Glomerular visceral epithelial cell (primary cell): ENCODE results near the gene OPALIN.
A peak's percentile ranks its signal among the peaks of the same experiment; 100 is the strongest.

Source experiments
- DNase-seq: peaks from one replicate; pipeline ENCODE4 v3.0.0-alpha.2; 2016; ENCODE audit errors: extremely low spot score

OPALIN gene

GRCh38 chr10:96358851-96359540, at the start of gene OPALIN:
Gene OPALIN (minus strand): TSS chr10:96359002. CDS start chr10:96358896, 106 bp downstream.
- no peak for DNase-seq

DNA sequence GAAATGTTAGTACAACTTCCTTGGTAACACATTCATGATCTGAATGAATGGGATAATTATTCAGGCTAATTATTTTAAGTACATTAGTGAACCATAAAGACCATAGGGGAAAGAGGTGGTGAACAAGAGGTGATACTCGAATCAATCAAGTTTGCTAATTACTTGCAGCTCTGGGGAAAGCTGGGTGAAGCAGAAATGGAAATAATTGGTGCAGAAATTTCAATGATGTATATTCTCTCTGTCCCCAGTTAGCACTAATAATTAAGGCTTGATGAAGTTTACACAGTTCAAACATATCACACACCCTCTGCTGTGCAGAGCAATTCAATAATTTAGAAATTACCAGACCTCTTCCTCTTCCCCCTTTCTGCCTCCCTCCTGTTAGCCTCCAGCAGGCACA, 49.4 kb upstream of the OPALIN start:
- DNase-seq: no peak

- DNase-seq: no peak
Measured at GRCh38 chr10:96407560-96408069, 48.8 kb upstream of the OPALIN start.

DNA sequence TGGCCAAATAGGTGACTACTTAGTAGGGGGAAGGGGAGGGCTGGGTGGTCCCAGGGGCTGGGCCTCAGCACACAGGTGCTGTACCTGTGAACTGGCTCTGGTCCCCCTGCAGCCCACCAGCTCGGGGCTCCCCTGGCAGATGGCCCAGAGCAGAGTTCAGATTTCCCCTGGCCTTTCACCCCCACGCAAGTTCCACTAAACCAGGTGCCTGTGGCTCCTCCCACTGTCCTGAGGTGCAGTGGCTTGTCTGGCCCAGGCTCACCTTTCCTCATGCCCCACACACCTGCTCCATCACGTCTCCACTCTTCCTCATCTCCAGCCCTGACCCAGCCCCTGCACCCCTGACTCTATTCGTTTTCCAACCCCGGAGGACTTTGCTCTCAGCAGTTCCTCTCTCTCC, 47.3 kb upstream of the OPALIN start:
- no peak for DNase-seq

DNA sequence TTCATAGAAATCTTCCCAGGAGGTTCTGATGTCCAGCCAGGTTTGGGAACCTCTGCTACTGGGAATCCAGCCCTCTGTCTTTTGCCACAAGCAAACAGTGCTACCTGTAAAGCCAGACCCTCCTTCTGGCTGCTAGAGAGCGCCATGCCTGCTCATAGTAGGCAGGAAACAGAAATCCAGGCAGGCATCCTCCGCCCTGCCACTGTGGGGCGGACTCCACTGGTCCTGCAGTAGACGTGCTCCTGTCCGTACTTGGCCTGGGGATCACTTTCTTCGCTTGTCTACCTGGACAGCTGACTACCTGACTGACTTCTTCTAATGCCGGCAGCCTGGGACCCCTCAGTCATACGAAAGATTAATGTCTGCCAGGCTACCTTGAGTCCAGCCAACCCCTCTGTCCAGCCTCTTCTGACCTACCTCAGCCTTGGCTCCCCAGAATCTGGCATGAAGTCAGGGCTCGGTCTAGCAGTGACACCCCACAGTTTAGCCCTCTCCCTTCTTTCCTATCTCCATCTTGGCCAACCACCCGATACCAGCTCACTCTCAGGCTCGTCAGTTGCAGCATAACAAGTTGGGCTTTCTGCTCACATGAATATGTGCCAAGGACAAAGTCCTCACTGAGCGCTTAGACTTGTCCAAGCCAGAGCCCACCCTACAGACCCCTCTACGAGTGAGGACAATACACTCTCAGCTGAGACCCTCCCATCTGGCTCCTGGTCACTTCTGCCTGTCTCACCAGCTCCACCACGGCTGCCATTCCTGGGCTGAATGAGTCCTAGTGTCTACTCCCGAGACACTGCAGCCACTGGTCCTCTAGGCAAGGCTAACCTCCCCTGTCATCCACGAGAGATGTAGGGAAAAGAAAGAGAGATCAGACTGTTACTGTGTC, 43.9 kb upstream of the OPALIN start:
- no peak for DNase-seq

GRCh38 chr10:96401036-96401435, 42.2 kb upstream of the OPALIN start:
- no peak for DNase-seq

DNA sequence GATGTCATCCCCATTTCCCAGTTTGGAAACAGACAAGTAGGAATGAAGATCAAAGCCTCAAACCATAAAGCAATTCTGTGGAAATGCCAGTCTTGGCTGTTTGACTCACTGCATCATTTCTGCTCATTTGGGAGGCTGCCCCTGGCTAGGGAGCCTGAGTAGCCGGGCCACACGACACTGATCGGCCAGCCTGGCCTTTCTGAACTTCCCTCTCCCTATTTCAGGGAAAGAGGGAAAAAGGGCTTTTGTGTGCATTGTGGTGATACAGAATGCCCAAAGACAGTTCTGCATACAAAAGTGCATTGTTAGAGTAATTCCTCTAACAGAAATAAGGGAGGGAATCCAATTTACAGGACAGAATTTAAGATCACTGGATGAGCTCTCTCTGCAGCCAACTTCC, 41.7 kb upstream of the OPALIN start:
- DNase-seq: no peak

DNA sequence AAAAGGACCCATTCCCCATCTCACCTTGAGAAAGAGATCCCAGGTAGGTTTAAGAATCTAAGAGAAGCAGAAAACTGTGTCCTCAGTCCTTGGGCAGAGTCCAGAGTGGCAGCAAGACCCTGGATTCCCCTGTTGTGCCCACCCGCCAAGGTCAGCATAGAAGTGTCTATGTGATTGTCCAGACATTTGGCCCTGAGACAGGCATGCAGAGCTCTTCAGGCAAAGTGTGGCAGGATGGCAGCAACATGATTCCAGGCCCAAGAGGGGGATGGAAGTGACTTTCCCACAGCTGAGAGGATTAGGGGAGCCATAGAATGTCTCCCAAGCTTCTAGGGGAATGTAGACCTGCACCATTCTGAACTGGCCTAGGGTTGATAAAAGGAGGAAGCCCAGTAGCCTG, 39.1 kb upstream of the OPALIN start:
- DNase-seq: no peak

- DNase-seq: peak; percentile 76
Measured at GRCh38 chr10:96395931-96396877, 37.4 kb upstream of the OPALIN start.

- DNase-seq: no peak
Measured at GRCh38 chr10:96390460-96390864, 31.7 kb upstream of the OPALIN start.

DNA sequence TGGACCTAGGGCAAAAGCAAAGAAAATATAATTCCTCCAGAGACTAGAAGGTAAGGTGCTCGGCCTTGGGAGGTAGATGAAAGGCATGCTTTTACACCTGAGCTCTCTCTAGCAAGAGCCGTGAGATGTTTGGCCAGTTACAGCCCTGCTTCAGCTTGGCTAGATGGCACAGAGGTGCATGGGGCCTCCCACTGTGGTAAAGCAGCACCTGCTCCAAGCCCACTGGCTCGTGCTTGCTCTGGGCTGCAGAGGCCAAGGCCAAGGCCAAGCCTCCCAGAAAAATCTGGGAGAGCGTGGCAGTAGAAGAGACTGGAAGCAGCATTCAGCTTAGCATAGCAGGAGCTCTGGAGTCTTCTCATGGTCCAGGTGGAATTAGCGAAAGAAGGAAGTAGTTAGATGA, 31.0 kb upstream of the OPALIN start:
- DNase-seq: no peak

GRCh38 chr10:96387601-96388000, 28.8 kb upstream of the OPALIN start:
- no peak for DNase-seq

- peak; percentile 15 for DNase-seq
Measured at GRCh38 chr10:96387161-96387560, 28.4 kb upstream of the OPALIN start.

DNA sequence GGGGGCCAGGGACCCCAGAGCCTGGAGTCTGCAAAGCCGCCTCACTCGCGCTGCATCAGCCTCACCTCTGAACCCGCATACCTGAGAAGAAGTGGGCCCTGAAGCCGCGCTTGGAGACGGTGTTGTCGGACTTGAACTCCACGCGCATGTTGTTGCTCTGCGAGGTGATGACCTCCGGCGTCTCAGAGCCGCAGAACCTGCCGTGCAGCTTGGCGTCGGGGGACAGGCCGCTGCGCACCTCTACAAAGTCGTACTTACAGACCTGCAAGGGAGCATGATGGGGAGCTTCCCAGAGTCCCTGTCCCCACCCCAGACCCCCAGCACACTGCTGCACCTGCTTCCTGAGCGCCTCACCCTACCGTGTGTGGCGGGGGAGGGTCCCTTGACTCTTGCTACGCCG, 25.7 kb upstream of the OPALIN start:
- no peak for DNase-seq

GRCh38 chr10:96380821-96381220, 22.0 kb upstream of the OPALIN start:
- DNase-seq: no peak

DNA sequence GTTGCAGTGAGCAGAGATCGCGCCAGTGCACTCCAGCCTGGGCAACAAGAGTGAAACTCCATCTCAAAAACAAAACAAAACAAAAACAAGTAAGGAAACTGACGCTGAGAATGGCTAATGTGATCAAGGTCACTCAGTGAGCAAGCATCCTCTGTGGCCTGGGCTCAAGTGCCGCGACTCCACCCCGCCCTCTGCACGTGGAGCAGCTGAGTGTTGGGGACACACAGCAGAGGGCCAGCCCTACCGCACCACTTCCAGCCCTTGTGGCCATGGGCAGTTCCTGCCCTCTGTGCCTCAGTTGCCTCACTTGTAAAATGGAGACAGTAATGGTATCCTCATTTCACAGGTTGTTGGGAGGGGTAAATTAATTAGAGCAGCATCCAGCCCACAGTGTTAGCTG, 21.0 kb upstream of the OPALIN start:
- DNase-seq: no peak

DNA sequence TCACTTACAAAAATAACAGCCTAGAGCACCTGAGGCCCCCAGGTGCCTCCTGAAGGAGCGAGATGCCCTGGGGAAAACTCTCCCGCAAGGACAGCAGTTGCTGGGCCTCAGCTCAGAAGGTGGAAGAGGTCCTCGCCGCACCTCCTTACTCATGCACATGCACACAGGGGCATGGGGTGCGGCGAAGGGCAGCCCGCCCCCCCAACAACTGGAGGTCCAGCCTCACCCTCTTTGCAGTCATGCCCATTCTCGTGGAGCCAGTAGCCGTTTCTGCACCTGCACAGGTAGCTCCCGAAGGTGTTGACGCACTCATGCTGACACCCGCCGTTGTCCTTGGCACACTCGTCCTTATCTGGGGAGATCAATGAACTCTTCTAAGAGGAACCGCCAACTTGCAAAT, 19.9 kb upstream of the OPALIN start:
- DNase-seq: no peak

GRCh38 chr10:96377816-96378294, 19.1 kb upstream of the OPALIN start:
- DNase-seq: no peak

GRCh38 chr10:96376483-96376882, 17.7 kb upstream of the OPALIN start:
- no peak for DNase-seq

DNA sequence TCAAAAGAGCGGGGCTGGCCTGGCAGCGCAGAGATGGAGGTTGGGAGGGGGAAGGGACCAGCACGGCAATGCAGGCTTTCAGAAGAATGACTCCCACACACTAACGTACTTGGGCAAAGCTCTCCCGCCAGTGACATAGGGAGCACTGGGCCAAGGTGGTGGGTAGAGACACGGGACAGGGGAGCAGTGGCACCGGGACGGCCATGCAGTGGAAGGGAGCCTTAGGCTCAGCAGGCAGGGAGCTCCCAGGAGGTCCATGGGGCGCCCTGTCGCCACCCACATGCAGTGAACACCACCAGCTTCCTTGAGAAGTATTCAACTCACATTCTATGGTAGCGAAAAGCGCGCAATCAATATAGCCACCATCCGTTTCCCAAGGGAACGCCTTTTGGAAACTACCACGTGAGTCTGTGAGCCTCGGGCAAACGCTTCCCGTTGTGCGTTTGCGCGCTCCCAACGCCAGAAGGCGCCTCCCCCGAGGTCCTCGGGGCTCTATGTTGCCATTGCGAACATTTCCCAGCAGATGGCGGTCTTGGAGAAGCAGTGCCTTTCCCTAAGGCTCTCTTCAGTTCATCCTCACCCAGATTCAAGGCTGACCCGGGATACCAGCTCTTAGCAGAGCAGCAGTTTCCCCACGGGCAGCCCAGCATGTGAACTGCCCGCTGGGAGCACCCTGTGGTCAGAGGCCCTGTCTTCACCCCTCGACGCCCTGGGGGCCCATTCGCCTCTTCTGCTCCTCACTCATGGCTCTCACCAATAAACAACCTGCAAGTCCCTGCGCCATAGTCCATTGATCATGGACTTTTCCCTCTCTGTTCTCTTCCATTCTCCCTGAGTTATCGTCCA, 16.4 kb upstream of the OPALIN start:
- peak; percentile 90 for DNase-seq

DNA sequence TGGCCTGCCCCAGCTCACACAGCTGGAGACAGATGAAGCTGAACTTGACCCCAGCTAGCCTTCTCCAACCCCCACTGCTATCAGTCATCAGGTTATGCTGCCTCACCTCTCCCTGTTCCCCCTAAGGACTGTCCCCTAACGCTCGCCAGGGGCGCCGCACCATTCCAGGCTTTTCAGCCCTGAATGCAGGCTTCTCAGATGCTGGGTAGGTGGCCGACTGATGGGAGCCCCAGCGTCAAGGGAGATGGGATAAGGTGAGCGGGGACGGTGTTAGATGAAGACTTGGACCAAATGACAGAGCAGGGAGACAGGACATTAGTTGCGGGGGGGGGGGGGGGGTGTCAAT, 15.8 kb upstream of the OPALIN start:
- DNase-seq: no peak
